M059J (cell line): Measurements from ENCODE around the gene ADGRL3. TPM values are rescaled to one million over a fixed set of nuclear protein-coding genes. Genes with fewer than 3 reads are reported as not detected.
"Not testable (repeated sequence)": the region's sequence is repeated elsewhere in the genome, so short reads cannot be mapped to it uniquely, and the experiment has no call there.

Experiments
- DNase-seq: peaks from one replicate; pipeline ENCODE4 v3.0.0-alpha.2; 2012; ENCODE audit warnings: low read depth
- total RNA-seq: library from RNA; depleted of rRNA; stranded (reverse); fragments of >200 nt; shearing (Covaris generic); gene quantifications from 2 replicates; pipeline ENCODE4 v1.2.3, GENCODE V29; 2014

Gene ADGRL3
- total RNA-seq, 1 experiment from 2014 or later = not detected

DNA sequence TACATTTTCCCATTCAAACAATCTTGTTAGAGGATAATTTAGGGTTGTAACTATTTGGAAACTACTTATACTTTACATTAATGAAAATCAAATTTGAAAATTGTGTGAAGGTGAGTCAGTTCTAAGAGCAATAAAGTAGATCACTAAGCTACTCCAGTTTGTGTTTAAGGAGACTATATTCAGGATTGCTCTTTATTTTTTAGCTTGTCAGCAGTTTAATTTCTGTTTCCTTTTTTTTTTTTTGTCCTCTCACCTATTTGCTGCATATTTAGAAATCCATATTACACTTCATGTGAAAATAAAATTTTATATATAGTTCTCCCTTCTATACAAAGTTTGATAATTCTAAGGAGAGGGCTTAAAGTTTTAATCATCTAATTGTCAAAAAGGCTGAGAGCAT is 691.8 kb downstream of the ADGRL3 start:
- no peak for DNase-seq

- no peak for DNase-seq
These were observed 696.5 kb downstream of the ADGRL3 start for GRCh38 chr4:61896634-61897033.

- no peak for DNase-seq
These were observed 708.9 kb downstream of the ADGRL3 start for GRCh38 chr4:61909031-61909430.

DNA sequence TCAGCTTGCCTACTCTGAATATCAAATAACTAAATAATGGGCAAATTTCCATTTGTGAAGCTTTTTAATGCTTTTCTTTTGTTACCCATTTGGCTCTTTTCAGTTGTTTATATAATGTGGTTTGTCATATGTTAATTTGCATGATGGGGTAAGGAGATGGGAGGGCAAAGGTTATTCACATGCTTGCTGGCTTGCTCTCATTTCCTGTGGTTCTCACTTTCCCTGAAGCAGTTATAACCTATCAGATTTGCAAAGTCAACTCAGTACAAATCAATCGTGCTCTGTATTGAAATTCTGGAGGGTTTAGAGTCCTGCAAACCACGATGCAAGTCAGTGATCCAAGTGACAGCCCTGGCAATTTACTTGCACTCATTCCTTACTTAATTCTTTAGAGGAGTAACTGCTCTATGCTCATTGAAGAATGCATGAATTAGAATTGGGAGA is 711.2 kb downstream of the ADGRL3 start:
- DNase-seq = no peak

GRCh38 chr4:61913619-61914018 is 713.5 kb downstream of the ADGRL3 start:
- DNase-seq = no peak

DNA sequence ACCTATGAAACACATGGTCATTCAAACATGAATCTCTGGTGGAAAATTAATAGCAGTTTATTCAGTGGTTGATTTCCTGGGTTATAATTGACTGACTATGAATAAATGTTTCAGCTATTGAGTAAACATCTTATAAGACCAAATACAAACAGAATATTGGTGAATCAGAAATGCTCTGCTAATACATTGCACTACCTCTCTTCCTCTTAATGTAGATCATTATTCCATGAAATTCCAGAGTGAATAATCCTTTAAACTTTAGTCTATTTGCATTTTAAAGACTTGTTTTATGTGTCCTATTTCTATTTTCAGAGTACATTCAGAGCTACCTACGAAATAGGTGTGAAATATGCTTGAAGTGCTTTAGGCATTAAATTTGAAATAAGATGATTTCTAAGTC is 715.4 kb downstream of the ADGRL3 start:
- DNase-seq = no peak

GRCh38 chr4:61918507-61918906 is 718.4 kb downstream of the ADGRL3 start:
- DNase-seq = no peak

- no peak for DNase-seq
These were observed 718.9 kb downstream of the ADGRL3 start for GRCh38 chr4:61918987-61919386.

DNA sequence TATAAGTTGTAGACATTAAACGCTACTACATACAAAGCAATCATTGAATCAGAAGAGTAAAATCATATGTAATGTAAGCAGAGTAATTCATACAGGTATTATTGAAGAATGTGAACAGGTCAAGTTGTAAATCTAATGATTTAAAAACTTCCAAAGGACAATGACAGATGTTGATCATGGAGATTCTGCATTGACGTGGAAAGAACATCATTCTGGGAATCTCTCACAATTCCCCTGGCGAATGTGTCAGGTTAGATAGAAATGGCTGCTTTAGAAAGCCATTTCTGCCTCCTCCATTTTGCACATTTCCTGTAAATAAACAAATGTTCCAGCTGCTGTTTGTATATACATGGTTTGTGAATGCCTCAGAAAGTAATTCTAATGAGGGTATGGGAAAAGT is 719.4 kb downstream of the ADGRL3 start:
- no peak for DNase-seq

- no peak for DNase-seq
These were observed 721.8 kb downstream of the ADGRL3 start for GRCh38 chr4:61921920-61922319.

DNA sequence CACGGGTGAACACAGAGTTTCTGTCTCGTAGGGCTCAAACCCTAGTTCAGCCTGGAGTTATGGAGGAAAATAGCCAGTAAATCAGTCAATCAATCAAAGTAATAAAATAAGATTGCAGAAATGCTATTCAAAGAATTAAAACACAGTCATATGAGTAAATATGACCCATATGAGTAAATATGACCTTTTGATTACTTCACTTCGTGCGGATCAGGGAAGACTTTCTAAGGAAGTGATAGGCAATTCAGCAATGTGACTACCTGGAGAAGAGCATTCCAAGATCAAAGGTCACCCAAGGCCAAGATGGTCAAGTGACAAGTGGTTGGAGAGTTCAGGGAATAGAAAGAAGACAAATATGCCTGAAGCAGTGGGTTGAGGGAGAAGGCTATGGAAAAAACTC is 722.6 kb downstream of the ADGRL3 start:
- no peak for DNase-seq

GRCh38 chr4:61923179-61923578 is 723.1 kb downstream of the ADGRL3 start:
- DNase-seq = no peak

- no peak for DNase-seq
These were observed 724.0 kb downstream of the ADGRL3 start for GRCh38 chr4:61924131-61924530.

DNA sequence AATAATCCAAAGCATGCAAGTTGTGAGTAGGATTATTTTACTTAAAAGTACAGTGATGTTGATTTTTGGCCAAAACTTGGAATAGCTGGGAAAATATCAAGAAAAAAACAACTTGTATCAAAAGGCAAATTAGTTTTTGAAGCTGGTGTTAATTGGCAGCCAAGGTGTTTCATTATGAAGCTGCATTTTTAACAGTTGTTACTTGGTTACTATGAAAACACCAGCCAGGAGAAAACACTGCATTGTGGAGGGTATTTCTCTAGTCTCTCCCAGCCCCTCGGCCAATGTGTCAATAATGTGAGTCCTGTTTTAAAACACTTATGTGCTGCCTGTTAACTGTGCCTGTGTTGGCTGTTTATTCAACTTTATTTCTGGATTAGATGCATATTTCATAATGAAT is 733.4 kb downstream of the ADGRL3 start:
- DNase-seq = no peak

GRCh38 chr4:61934198-61934597 is 734.1 kb downstream of the ADGRL3 start:
- no peak for DNase-seq

DNA sequence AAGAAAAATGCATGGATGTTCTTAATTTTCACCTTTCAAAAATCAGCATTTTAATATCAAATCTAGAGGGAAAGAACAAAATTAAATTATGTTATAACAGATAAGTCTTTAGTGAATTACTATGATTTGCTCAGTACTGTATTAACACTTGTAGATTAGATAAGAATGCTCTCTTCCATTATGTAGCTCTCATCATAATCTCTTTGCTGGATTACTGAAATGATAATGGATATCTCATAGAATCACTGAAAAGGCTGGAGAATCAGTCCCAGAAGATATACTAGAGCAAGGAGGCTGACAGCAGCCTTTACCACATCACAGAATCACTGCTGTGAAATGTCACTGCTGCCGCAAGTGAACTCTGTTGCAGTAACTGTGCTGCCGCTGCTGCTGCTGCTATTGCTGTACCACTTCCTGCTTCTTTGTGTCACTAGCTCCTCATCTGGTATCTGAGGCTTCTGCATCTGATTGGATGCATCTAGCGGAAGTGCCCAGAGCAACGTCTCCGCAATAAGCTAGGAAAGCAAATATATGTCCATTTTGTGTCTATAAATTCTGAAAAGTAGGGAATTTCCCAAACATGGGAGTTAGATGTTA is 738.2 kb downstream of the ADGRL3 start:
- DNase-seq = no peak

DNA sequence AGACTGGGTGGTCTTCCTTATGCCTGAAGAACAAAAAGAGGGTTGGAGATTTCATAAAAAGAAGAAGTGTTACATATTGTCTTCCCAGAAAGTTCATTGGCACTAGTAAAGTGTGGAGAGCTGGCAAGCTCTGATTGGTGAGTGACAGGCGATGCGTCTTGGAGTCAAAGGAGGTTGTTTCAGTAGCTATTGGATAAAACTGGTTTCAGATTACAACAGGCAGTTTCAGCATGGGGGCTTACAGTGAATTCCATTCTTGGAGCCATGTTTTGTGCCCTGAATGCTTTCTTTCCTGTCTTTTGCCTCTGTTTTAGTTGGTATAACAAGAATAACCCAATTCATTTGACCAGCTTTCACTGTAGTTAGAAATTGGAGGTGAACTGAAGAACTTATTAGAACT is 750.5 kb downstream of the ADGRL3 start:
- no peak for DNase-seq

DNA sequence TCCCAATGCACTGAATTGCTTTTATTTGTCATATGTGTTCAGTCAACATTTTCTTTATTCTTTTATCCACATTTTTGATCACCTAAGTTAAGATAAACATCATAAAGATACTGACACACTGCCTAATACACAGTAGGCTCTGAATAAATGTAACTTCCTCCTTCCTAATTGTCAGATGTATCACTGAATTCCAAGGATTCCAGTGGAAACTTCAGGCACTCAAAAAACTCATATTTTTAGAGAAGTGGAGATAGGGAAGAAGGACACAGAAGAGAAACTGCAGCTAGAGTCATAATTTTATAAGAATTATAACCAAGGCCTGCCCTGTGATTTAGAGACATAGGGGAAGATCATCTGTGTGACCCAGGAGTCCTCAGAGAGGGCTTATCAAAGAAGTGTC is 753.3 kb downstream of the ADGRL3 start:
- no peak for DNase-seq

GRCh38 chr4:61958591-61958990 is 758.5 kb downstream of the ADGRL3 start:
- no peak for DNase-seq

DNA sequence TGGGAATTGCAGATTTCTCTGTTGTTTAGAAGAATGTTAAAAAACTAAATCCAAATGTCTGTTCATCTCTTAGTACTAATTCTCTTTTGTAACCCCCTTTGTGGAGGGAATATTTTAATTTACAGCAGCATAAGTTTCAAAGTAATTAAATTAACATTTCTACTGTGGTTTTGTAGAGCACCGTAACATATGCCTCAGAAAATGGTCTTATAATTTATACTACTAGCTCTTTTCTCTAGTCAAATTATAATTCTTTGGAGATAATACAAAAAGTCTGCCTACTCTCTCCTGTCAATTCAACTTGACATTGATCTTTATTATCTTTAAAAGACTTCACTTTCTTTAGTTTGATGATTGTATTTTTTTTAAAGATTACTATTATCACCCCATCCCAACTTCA is 759.0 kb downstream of the ADGRL3 start:
- DNase-seq = no peak

DNA sequence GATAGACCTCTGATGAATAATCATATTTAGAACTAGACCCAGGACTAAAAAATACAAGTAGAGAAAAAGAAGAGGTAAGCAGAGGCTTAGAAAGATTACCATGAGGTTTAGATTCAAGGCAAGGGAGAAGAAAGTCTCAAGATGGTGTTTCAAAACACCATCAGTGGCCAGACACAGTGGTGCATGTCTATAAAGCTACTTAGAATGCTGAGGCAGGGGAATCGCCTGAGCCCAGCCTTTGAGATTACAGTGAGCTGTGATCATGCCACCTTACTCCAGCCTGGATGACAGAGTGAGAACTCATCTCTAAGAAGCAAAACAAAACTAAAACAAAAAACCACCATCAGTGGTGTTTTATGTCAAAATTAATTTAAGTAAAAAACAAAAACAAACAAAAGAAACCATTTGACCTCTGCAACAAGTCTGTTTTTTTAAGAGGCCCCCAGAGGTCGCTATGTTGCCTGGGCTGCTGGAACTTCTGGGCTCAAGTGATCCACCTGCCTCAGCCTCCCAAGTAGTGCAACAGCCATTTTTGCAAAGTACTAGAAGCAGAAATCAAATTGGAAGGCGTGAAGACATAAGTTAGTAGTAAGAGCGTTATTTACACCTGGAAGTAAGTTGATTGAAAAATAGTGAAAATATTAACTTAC is 784.3 kb downstream of the ADGRL3 start:
- DNase-seq = no peak

DNA sequence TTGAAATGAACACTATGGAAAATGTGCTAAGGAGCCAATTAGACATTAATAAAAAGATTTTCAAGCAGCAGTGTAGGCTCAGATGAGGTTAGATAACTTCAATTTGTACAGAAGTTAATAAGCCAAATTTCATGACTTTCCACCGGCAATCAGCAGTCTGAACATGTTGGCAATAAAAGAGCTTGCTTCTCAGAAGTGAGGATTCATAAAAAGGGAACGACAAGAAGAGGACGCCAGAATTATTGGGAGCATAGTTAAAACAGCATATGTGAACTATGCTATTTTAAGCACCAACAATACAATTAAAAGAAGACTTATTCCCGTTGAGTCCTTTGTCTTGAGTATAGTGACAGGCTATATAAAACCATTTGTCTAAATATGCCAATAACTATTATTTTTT is 785.3 kb downstream of the ADGRL3 start:
- DNase-seq = no peak

DNA sequence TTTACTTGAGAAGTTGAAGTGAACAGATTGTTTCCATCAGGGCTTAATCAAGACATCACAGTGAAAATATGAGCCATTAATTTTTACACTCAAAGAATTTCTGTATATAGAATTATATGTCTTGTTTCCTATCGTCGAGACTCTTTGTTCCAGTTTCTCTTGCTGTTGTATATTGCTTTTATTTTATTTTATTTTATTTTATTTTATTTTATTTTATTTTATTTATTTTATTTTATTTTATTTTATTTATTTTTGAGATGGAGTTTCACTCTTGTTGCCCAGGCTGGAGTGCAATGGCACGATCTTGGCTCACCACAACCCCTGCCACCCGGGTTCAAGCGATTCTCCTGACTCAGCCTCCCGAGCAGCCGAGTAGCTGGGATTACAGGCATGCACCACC is 786.8 kb downstream of the ADGRL3 start:
- DNase-seq = not testable (repeated sequence)

DNA sequence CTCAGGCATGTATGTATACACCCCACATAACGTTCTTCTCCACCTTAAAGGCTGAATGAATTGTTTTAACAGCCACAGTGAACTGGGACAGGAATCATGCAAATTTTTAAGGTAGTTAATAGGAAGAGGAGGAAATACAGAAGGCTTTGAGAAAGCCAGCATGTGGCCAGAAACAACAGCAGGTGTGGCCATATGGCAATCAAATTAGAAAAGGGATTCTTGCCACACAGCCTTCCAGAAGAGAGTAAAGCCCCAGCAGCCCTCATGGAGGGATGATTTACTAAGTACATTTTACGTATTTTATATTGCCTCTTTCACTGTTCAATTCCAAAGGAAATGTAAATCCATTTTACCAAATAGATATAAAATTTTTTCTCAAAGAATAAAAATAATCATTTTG is 792.2 kb downstream of the ADGRL3 start:
- no peak for DNase-seq
